Vagina (tissue), 2 donors: Measurements from ENCODE around the gene COL16A1. TPM values are rescaled to one million over a fixed set of nuclear protein-coding genes. Genes with fewer than 3 reads are reported as not detected.

Experiments used
- DNase-seq, 2 donors: peaks; one replicate each; pipeline ENCODE4 v3.0.0-alpha.2; 2017; ENCODE audit errors: extremely low spot score in 2 of 2
- H3K27ac ChIP-seq: fragments of 200-600 bp; sonication (generic); one replicate; pipeline ENCODE4 v1.5.1; 2019
- H3K27me3 ChIP-seq: fragments of 200-600 bp; sonication (generic); one replicate; pipeline ENCODE4 v1.5.1; 2019
- H3K36me3 ChIP-seq, 2 donors: fragments of 200-600 bp; sonication (generic); one replicate each; pipeline ENCODE4 v1.5.1; 2017 to 2019
- H3K4me1 ChIP-seq: fragments of 200-600 bp; sonication (generic); one replicate; pipeline ENCODE4 v1.5.1; 2019
- H3K4me3 ChIP-seq, 2 donors: fragments of 200-600 bp; sonication (generic); 1 replicate in 1 of 2; 2 replicates in 1 of 2; pipeline ENCODE4 v1.5.1; 2016 to 2019
- H3K9me3 ChIP-seq: fragments of 200-600 bp; sonication (generic); one replicate; pipeline ENCODE4 v1.5.1; 2019
- CTCF ChIP-seq, 3 experiments: fragments of 450-650 bp in 2 of 3; fragments of 200-600 bp in 1 of 3; sonication (generic) in 1 of 3; IDR thresholded peaks; one replicate each; pipeline ENCODE4 v1.5.1; 2017 to 2019; ENCODE audit warnings: antibody characterized with exemption in 3 of 3, mild to moderate bottlenecking in 2 of 3, moderate library complexity in 2 of 3
- POLR2A ChIP-seq, 2 donors: fragments of 450-650 bp; IDR thresholded peaks; one replicate each; pipeline ENCODE4 v1.6.1; 2017; ENCODE audit warnings: antibody characterized with exemption in 2 of 2, mild to moderate bottlenecking in 2 of 2, moderate library complexity in 2 of 2
- POLR2AphosphoS5 ChIP-seq, 2 donors: sonication (generic); formaldehyde crosslinking; IDR thresholded peaks; one replicate each; pipeline ENCODE4 v1.9.0; 2017; ENCODE audit warnings: antibody characterized with exemption in 2 of 2, mild to moderate bottlenecking in 2 of 2, low read depth in 1 of 2; ENCODE audit not compliant: insufficient read depth in 1 of 2
- intact Hi-C: fragments of 100-400 bp; cut with DNase I; formaldehyde crosslinking; loops from one replicate; pipeline ENCODE4 v1.15.1; 2023
- total RNA-seq: library from RNA; depleted of rRNA; stranded (reverse); fragments of >200 nt; gene quantifications from one replicate; pipeline ENCODE4 v1.2.3, GENCODE V29; 2016

The COL16A1 gene
- total RNA-seq, 1 donor from 2014 or later, result 82.3 TPM

GRCh38 chr1:31671147-31671546, 32.7 kb downstream of the COL16A1 start:
- peaks cover 79% of the 10 kb centered on the region for H3K4me1 ChIP-seq
- H3K9me3 ChIP-seq, result no peaks in the 10 kb centered on the region
- H3K36me3 ChIP-seq, result no peaks in the 10 kb centered on the region
- no peak for DNase-seq
- no peak for TF ChIP-seq CTCF (IDR thresholded peaks at IDR 0.05)
- no peak for TF ChIP-seq POLR2A (IDR thresholded peaks at IDR 0.05)
- TF ChIP-seq POLR2AphosphoS5 (IDR thresholded peaks at IDR 0.05; ENCODE audit: insufficient read depth in 1 of 2, low read depth in 1 of 2), result no peak
- H3K27me3 ChIP-seq, result no peaks in the 10 kb centered on the region
- no peak overlapping the region for H3K4me3 ChIP-seq
- intact Hi-C loops, result no loop called here
- H3K27ac ChIP-seq, result peak overlapping the region; percentile 72

GRCh38 chr1:31670593-31670964, 33.2 kb downstream of the COL16A1 start:
- H3K4me3 ChIP-seq, result peak overlapping the region in 1 of 2 donors; percentile 12
- no peaks in the 10 kb centered on the region for H3K36me3 ChIP-seq
- peaks cover 85% of the 10 kb centered on the region for H3K4me1 ChIP-seq
- H3K27me3 ChIP-seq, result no peaks in the 10 kb centered on the region
- H3K9me3 ChIP-seq, result no peaks in the 10 kb centered on the region
- DNase-seq, result no peak
- TF ChIP-seq CTCF (IDR thresholded peaks at IDR 0.05), result no peak
- no peak for TF ChIP-seq POLR2AphosphoS5 (IDR thresholded peaks at IDR 0.05; ENCODE audit: insufficient read depth in 1 of 2, low read depth in 1 of 2)
- peak overlapping the region; percentile 72 for H3K27ac ChIP-seq
- intact Hi-C loops, result no loop called here

- Histone ChIP-seq H3K27ac (peak overlapping the region; percentile 72), H3K4me1 (peaks cover 90% of the 10 kb centered on the region), H3K4me3 (peak overlapping the region; percentile 12 to 23), H3K9me3 (no peaks in the 10 kb centered on the region), H3K27me3 (no peaks in the 10 kb centered on the region), H3K36me3 (no peaks in the 10 kb centered on the region)
- DNase-seq, result no peak
- intact Hi-C loops, result loop anchor here (5.0 kb wide), 2 partner anchors 32 to 47 kb away; partner anchors contain the start of gene COL16A1
- no peak for TF ChIP-seq CTCF (IDR thresholded peaks at IDR 0.05)
- TF ChIP-seq POLR2AphosphoS5 (IDR thresholded peaks at IDR 0.05; ENCODE audit: insufficient read depth in 1 of 2, low read depth in 1 of 2), result peak; percentile 26 to 60
- TF ChIP-seq POLR2A (IDR thresholded peaks at IDR 0.05), result no peak
Observed at GRCh38 chr1:31669786-31670592, 33.8 kb downstream of the COL16A1 start.

GRCh38 chr1:31669433-31669785, 34.4 kb downstream of the COL16A1 start:
- Histone ChIP-seq H3K27me3 (no peaks in the 10 kb centered on the region), H3K27ac (peak overlapping the region; percentile 72), H3K36me3 (no peaks in the 10 kb centered on the region), H3K4me3 (peak overlapping the region in 1 of 2 donors; percentile 12), H3K9me3 (no peaks in the 10 kb centered on the region), H3K4me1 (peaks cover 90% of the 10 kb centered on the region)
- TF ChIP-seq CTCF (IDR thresholded peaks at IDR 0.05) (no peak), POLR2A (IDR thresholded peaks at IDR 0.05) (no peak), POLR2AphosphoS5 (IDR thresholded peaks at IDR 0.05; ENCODE audit: insufficient read depth in 1 of 2, low read depth in 1 of 2) (no peak)
- intact Hi-C loops, result loop anchor here (5.0 kb wide), 2 partner anchors 33 to 48 kb away; partner anchors contain the start of gene COL16A1
- DNase-seq, result no peak

- no peaks in the 10 kb centered on the region for H3K27me3 ChIP-seq
- no peaks in the 10 kb centered on the region for H3K36me3 ChIP-seq
- intact Hi-C loops, result loop anchor here (5.0 kb wide), 2 partner anchors 34 to 49 kb away; partner anchors contain the start of gene COL16A1
- no peak overlapping the region for H3K4me3 ChIP-seq
- peaks cover 83% of the 10 kb centered on the region for H3K4me1 ChIP-seq
- no peak for DNase-seq
- TF ChIP-seq POLR2AphosphoS5 (IDR thresholded peaks at IDR 0.05; ENCODE audit: insufficient read depth in 1 of 2, low read depth in 1 of 2) (no peak), CTCF (IDR thresholded peaks at IDR 0.05) (no peak)
- no peaks in the 10 kb centered on the region for H3K9me3 ChIP-seq
- H3K27ac ChIP-seq, result peak overlapping the region; percentile 58
Observed at GRCh38 chr1:31668303-31668883, 35.4 kb downstream of the COL16A1 start.
